ENCODE measurements around the gene TRMT112. TPM values are rescaled to one million over a fixed set of nuclear protein-coding genes. Genes with fewer than 3 reads are reported as not detected.

TRMT112 gene
- total RNA-seq, 1 donor from 2014 or later, result 108 TPM

- DNase-seq, result no peak
These were observed 25.5 kb downstream of the TRMT112 start for GRCh38 chr11:64291752-64292459.

- no peak for DNase-seq
These were observed 26.1 kb downstream of the TRMT112 start, which contains the start of gene KCNK4 for GRCh38 chr11:64291262-64291751. KCNK4 (plus strand) TSS chr11:64291302; CDS start chr11:64293019, 1,717 bp downstream.

DNA sequence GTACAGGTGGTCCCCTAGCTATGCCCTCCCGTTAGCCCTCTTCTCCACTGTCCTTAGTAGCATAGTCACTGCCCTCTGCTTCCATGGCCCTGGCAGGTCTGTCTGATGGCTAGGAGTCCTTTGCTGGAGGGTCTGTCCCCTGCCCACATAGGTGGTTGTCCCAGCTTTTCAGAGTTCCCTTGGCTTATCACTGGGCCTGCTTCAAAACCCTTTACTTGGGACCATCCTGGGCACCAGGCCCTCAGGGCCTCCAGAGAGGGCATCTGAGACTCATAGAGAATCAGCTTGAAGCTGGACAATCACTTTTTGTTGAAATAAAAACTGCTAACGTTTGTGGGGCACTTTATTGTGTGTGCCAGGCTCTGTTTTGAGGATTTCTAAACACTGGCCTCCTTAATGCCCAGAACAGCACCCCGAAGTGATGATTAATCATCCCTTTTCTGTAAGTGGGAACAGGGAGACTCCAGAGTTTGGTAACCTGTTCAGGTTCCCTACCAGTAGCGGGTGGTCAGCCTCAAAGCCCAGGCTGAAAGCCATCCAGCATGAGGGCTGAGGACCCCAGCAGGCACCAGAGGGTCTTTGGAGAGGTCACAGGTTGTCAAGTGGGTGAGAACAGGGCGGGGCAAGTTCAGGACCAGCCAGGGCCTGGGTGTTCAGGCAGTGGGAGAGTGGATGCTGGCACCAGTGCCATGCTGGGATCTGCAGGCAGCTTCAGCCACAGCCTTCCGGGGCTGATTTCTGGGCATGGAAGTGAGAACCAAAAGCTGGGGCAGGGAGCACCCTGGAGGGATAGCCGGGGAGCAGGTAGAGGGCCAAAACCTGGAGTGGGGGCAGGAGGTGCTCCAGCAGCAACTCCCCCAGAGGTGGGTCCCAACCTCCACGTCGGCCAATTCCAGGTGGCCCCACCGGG, 26.8 kb downstream of the TRMT112 start:
- no peak for DNase-seq

- DNase-seq, result no peak
These were observed 28.3 kb downstream of the TRMT112 start for GRCh38 chr11:64289002-64289564.

GRCh38 chr11:64288353-64288750, 29.0 kb downstream of the TRMT112 start:
- DNase-seq, result no peak

DNA sequence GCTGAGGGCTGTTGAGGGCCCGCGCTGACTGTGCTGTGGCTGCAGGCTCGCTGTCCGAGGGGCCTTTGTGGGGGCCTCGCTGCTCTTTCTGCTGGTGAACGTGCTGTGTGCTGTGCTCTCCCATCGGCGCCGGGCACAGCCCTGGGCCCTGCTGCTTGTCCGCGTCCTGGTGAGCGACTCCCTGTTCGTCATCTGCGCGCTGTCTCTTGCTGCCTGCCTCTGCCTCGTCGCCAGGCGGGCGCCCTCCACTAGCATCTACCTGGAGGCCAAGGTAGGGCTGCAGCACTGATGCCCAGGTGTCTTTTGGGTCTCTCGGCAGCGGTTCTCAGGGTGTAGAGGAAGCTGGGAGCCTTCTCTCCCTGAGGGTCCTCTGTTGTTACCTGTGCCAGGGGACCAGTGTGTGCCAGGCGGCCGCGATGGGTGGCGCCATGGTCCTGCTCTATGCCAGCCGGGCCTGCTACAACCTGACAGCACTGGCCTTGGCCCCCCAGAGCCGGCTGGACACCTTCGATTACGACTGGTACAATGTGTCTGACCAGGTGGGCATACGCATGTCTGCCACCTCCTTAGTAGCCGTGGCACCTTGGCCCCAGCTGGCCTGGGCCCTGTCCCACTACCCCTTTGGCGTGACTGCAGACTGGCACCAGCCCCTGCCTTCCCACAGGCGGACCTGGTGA, 29.5 kb downstream of the TRMT112 start:
- DNase-seq, result no peak

- no peak for DNase-seq
These were observed 30.6 kb downstream of the TRMT112 start for GRCh38 chr11:64286801-64287159.

GRCh38 chr11:64285885-64286800, 31.2 kb downstream of the TRMT112 start:
- no peak for DNase-seq

- peak; percentile 86 for DNase-seq
These were observed 32.1 kb downstream of the TRMT112 start, which contains the start of gene GPR137 for GRCh38 chr11:64284962-64285884. GPR137 (plus strand) TSS chr11:64285848; CDS start chr11:64286525, 677 bp downstream.

GRCh38 chr11:64284048-64284961, 33.1 kb downstream of the TRMT112 start, which contains the start of gene BAD:
BAD (minus strand) TSS chr11:64284665; CDS start chr11:64284368, 297 bp downstream.
- peak; percentile 93 for DNase-seq

DNA sequence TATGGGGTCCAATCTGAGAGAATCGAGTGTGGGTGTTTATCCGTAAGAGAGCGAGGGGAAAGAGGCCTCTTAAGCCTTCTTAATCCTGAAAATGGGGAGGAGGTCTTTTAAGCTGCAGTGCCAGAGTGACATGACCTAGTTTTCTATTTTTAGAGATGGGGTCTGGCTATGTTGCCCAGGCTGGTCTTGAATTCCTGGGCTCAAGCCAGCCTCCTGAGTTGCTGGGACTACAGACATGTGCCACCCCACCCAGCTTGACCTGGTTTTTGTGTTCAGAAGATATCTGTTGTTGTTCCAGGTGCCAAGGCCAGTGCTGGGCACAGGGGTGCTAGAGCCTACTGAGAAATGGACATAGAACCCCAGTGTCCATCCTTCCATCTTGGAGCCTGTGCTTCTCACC, 34.3 kb downstream of the TRMT112 start:
- DNase-seq, result no peak

- no peak for DNase-seq
These were observed 35.2 kb downstream of the TRMT112 start for GRCh38 chr11:64281957-64282770.

GRCh38 chr11:64278576-64279190, 38.7 kb downstream of the TRMT112 start:
- DNase-seq, result no peak

GRCh38 chr11:64276653-64277431, 40.5 kb downstream of the TRMT112 start:
- DNase-seq, result no peak

GRCh38 chr11:64275841-64276240, 41.5 kb downstream of the TRMT112 start:
- no peak for DNase-seq

- DNase-seq, result no peak
These were observed 42.1 kb downstream of the TRMT112 start for GRCh38 chr11:64275031-64275800.

Measured in skin of body (tissue), 2 donors.